Measurements from ENCODE around the gene DEFB129. TPM values are rescaled to one million over a fixed set of nuclear protein-coding genes. Genes with fewer than 3 reads are reported as not detected.
"Not testable (repeated sequence)": the region's sequence is repeated elsewhere in the genome, so short reads cannot be mapped to it uniquely, and the experiment has no call there.

Gene DEFB129
- total RNA-seq, 2 experiments from 2014 or later: not detected

- Mint-ChIP-seq H3K27ac (no peak overlapping the region), H3K4me3 (no peak overlapping the region), H3K27me3 (ENCODE audit: low read depth) (peaks cover 30% of the 10 kb centered on the region), H3K36me3 (ENCODE audit: low read depth) (no peaks in the 10 kb centered on the region), H3K4me1 (ENCODE audit: low read depth) (no peaks in the 10 kb centered on the region), H3K9me3 (ENCODE audit: insufficient read depth) (no peaks in the 10 kb centered on the region)
- DNase-seq (no peak), ATAC-seq (no peak)
- CTCF ChIA-PET: interaction anchor here (1.0 to 1.7 kb wide), 5 partner anchors 10 to 111 kb away, joined by 3 to 11 read pairs (median 5); no protein-coding TSS in a partner anchor
- POLR2A ChIA-PET: no interaction called here
Measured at GRCh38 chr20:219290-220115, 7.6 kb upstream of the DEFB129 start.

GRCh38 chr20:221258-221830 lies 5.7 kb upstream of the DEFB129 start:
- ChIA-PET POLR2A (no interaction called here), CTCF (no interaction called here)
- Mint-ChIP-seq H3K4me3 (no peak overlapping the region), H3K27me3 (ENCODE audit: low read depth) (peaks cover 34% of the 10 kb centered on the region), H3K36me3 (ENCODE audit: low read depth) (no peaks in the 10 kb centered on the region), H3K4me1 (ENCODE audit: low read depth) (peaks cover 6% of the 10 kb centered on the region), H3K27ac (no peak overlapping the region), H3K9me3 (ENCODE audit: insufficient read depth) (no peaks in the 10 kb centered on the region)
- DNase-seq (no peak), ATAC-seq (no peak)

DNA sequence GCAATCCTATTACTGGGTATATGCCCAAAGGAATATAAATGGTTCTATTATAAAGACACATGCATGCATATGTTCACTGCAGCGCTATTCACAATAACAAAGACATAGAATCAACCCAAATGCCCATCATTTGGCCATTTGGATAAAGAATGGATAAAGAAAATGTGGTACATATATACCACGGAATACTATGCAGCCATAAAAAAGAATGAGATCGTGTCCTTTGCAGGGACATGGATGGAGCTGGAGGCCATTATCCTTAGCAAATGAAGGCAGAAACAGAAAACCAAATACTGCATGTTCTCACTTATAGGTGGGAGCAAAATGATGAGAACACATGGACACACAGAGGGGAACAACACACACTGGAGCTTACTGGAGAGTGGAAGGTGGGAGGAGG lies 1.2 kb upstream of the DEFB129 start:
- not testable (repeated sequence) for H3K36me3 Mint-ChIP-seq (ENCODE audit: low read depth)

GRCh38 chr20:227439-228105 lies 514 bp downstream of the DEFB129 start:
- no peaks in the 10 kb centered on the region for H3K36me3 Mint-ChIP-seq (ENCODE audit: low read depth)
- ChIA-PET POLR2A (interaction anchor here (0.6 to 0.7 kb wide), 2 partner anchors 25 to 102 kb away, joined by 3 to 4 read pairs; no protein-coding TSS in a partner anchor), CTCF (interaction anchor here (0.7 to 3.0 kb wide), 8 partner anchors 10 to 418 kb away, joined by 3 to 19 read pairs (median 6); no protein-coding TSS in a partner anchor)
- ATAC-seq (no peak), DNase-seq (no peak)
- no peaks in the 10 kb centered on the region for H3K9me3 Mint-ChIP-seq (ENCODE audit: insufficient read depth)
- no peak overlapping the region for H3K27ac Mint-ChIP-seq
- peaks cover 27% of the 10 kb centered on the region for H3K4me1 Mint-ChIP-seq (ENCODE audit: low read depth)
- no peak overlapping the region for H3K4me3 Mint-ChIP-seq
- peaks cover 16% of the 10 kb centered on the region for H3K27me3 Mint-ChIP-seq (ENCODE audit: low read depth)

More for the DNA sequence above, 1.2 kb upstream of the DEFB129 start:
- CTCF ChIA-PET: interaction anchor here (2.1 to 3.0 kb wide), 2 partner anchors 40 to 103 kb away, joined by 5 to 19 read pairs; no protein-coding TSS in a partner anchor
- ATAC-seq; H3K27ac Mint-ChIP-seq; H3K4me3 Mint-ChIP-seq; DNase-seq; H3K9me3 Mint-ChIP-seq (ENCODE audit: insufficient read depth): not testable (repeated sequence)
- Mint-ChIP-seq H3K4me1 (ENCODE audit: low read depth) (peaks cover 27% of the 10 kb centered on the region), H3K27me3 (ENCODE audit: low read depth) (peaks cover 20% of the 10 kb centered on the region)
- POLR2A ChIA-PET: interaction anchor here (1.1 kb wide), 1 partner anchor 12 kb away, joined by 3 read pairs; no protein-coding TSS in a partner anchor

GRCh38 chr20:235891-236290 lies 8.8 kb downstream of the DEFB129 start:
- no peaks in the 10 kb centered on the region for H3K36me3 Mint-ChIP-seq (ENCODE audit: low read depth)
- peaks cover 15% of the 10 kb centered on the region for H3K4me1 Mint-ChIP-seq (ENCODE audit: low read depth)
- CTCF ChIA-PET: interaction anchor here (0.6 kb wide), 1 partner anchor 31 kb away, joined by 3 read pairs; no protein-coding TSS in a partner anchor
- H3K9me3 Mint-ChIP-seq (ENCODE audit: insufficient read depth): no peaks in the 10 kb centered on the region
- no peak overlapping the region for H3K27ac Mint-ChIP-seq
- POLR2A ChIA-PET: no interaction called here
- H3K27me3 Mint-ChIP-seq (ENCODE audit: low read depth): no peaks in the 10 kb centered on the region
- DNase-seq (no peak), ATAC-seq (no peak)
- H3K4me3 Mint-ChIP-seq: no peak overlapping the region

DNA sequence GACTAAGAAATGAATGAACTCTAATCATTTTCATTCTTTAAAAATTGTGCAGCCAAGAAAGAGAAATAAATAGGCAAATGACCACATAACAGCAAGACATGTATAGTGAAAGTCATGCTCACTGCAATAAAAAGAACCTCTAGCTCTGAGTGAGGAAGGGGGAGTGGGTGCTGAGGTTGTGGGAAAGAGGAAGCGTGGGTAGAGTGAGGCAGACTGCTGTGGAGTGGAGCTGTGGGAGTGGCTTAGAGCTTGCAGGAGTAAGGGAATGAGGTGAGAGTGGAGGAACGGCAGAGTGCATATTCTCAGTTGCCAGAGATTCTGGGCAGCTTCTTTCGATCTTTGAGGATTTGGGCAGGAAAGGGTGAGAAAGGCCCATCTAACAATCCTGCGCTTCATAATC lies 10.4 kb downstream of the DEFB129 start:
- H3K4me1 Mint-ChIP-seq (ENCODE audit: low read depth): peaks cover 15% of the 10 kb centered on the region
- peaks cover 5% of the 10 kb centered on the region for H3K27me3 Mint-ChIP-seq (ENCODE audit: low read depth)
- DNase-seq (no peak), ATAC-seq (peak; percentile 60)
- ChIA-PET POLR2A (interaction anchor here (0.9 kb wide), 2 partner anchors 10 to 11 kb away, joined by 3 to 4 read pairs; no protein-coding TSS in a partner anchor), CTCF (interaction anchor here (0.9 to 5.3 kb wide), 5 partner anchors 10 to 30 kb away, joined by 4 to 46 read pairs (median 6); partner anchors contain the start of gene DEFB129)
- H3K9me3 Mint-ChIP-seq (ENCODE audit: insufficient read depth): no peaks in the 10 kb centered on the region
- peak overlapping the region; percentile 53 for H3K4me3 Mint-ChIP-seq
- peak overlapping the region; percentile 87 for H3K27ac Mint-ChIP-seq
- H3K36me3 Mint-ChIP-seq (ENCODE audit: low read depth): no peaks in the 10 kb centered on the region

GRCh38 chr20:237929-238328 lies 10.9 kb downstream of the DEFB129 start:
- ATAC-seq (peak; percentile 65), DNase-seq (no peak)
- H3K9me3 Mint-ChIP-seq (ENCODE audit: insufficient read depth): no peaks in the 10 kb centered on the region
- peak overlapping the region; percentile 53 for H3K4me3 Mint-ChIP-seq
- H3K36me3 Mint-ChIP-seq (ENCODE audit: low read depth): no peaks in the 10 kb centered on the region
- H3K4me1 Mint-ChIP-seq (ENCODE audit: low read depth): peaks cover 15% of the 10 kb centered on the region
- ChIA-PET CTCF (interaction anchor here (0.9 to 5.3 kb wide), 6 partner anchors 10 to 29 kb away, joined by 3 to 46 read pairs (median 5); partner anchors contain the start of gene DEFB129), POLR2A (interaction anchor here (0.6 to 0.9 kb wide), 3 partner anchors 9 to 284 kb away, joined by 3 to 4 read pairs (median 3); no protein-coding TSS in a partner anchor)
- H3K27me3 Mint-ChIP-seq (ENCODE audit: low read depth): peaks cover 7% of the 10 kb centered on the region
- H3K27ac Mint-ChIP-seq: peak overlapping the region; percentile 87

DNA sequence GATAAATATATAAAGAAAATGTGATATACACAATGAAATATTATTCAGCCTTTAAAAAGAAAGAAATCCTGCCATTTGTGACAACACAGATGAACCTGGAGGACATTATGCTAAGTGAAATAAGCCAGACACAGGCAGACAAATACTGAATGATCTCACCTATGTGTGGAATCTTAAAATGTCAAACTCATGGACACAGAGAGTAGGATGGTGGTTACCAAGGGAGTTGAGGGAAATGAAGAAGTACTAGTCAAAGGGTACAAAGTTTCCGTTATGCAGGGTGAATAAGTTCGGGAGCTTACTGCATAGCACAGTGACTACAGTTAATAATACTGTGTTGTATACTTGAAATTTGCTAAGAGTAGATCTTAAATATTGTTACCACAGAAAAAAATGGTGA lies 15.8 kb downstream of the DEFB129 start:
- ATAC-seq: no peak
- H3K4me3 Mint-ChIP-seq: no peak overlapping the region
- POLR2A ChIA-PET: no interaction called here
- DNase-seq: no peak
- peaks cover 2% of the 10 kb centered on the region for H3K9me3 Mint-ChIP-seq (ENCODE audit: insufficient read depth)
- no peaks in the 10 kb centered on the region for H3K36me3 Mint-ChIP-seq (ENCODE audit: low read depth)
- no peak overlapping the region for H3K27ac Mint-ChIP-seq
- H3K27me3 Mint-ChIP-seq (ENCODE audit: low read depth): peaks cover 15% of the 10 kb centered on the region
- CTCF ChIA-PET: interaction anchor here (2.8 kb wide), 1 partner anchor 23 kb away, joined by 12 read pairs; no protein-coding TSS in a partner anchor
- H3K4me1 Mint-ChIP-seq (ENCODE audit: low read depth): peaks cover 7% of the 10 kb centered on the region

DNA sequence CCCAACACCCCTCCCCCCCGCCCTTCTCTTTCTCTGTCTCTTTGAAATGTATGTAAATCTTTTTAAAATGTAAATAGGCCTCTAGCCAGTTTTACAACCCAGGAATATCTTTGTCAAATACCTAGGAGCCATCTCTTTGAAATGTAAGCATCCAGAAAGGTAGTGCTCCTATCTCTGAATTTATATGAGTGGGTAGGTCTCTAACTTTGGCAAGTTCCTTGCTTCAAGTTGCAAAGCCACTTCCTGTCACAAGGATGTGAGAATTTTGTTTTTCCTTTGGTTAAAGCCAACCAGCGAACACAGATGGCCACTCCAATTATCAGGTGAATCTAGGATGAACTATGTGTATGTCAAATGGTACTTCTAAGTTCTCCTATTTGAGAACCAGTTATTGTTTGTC lies 24.3 kb downstream of the DEFB129 start:
- Mint-ChIP-seq H3K36me3 (ENCODE audit: low read depth) (no peaks in the 10 kb centered on the region), H3K4me3 (no peak overlapping the region), H3K27ac (no peak overlapping the region), H3K9me3 (ENCODE audit: insufficient read depth) (peaks cover 2% of the 10 kb centered on the region), H3K4me1 (ENCODE audit: low read depth) (peaks cover 11% of the 10 kb centered on the region), H3K27me3 (ENCODE audit: low read depth) (peaks cover under 1% of the 10 kb centered on the region)
- ATAC-seq: no peak
- ChIA-PET POLR2A (no interaction called here), CTCF (no interaction called here)
- DNase-seq: no peak

DNA sequence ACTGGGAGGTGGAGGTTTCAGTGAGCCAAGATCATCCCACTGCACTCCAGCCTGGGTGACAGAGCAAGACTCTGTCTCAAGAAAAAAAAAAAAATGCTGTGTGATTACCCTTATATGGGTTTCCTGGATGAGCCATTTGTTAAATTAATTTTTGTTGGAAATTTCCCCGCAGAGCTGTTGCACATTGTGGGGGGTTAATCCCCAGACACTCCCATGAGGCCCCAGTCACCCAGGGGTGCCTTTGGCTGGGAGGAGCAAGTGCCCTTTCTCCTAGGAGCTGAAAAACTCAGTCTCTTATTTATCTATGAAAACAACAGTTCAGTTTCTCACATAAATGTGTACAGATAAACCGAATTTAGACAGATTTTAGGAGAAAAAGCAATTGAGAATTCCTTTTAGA lies 25.7 kb downstream of the DEFB129 start:
- Mint-ChIP-seq H3K4me3 (no peak overlapping the region), H3K4me1 (ENCODE audit: low read depth) (peaks cover 11% of the 10 kb centered on the region), H3K27ac (no peak overlapping the region), H3K27me3 (ENCODE audit: low read depth) (peaks cover 8% of the 10 kb centered on the region), H3K9me3 (ENCODE audit: insufficient read depth) (no peaks in the 10 kb centered on the region), H3K36me3 (ENCODE audit: low read depth) (no peaks in the 10 kb centered on the region)
- ATAC-seq (no peak), DNase-seq (no peak)
- CTCF ChIA-PET: interaction anchor here (1.1 kb wide), 1 partner anchor 14 kb away, joined by 5 read pairs; no protein-coding TSS in a partner anchor
- POLR2A ChIA-PET: no interaction called here

DNA sequence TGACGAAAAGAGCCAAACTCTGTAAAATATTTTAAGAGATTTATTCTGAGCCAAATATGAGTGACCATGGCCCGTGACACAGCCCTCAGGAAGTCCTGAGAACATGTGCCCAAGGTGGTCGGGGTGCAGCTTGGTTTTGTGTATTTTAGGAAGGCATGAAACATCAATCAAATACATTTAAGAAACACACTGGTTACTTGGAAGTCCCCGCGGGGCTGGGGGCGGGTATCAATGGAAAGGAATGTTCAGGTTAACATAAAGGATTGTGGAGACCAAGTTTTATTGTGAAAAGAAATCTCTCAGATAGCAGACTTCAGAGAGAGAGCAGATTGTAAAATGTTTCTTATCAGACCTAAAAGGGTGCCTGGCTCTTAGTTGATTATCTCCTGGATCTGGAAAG lies 26.4 kb downstream of the DEFB129 start:
- CTCF ChIA-PET: interaction anchor here (1.1 kb wide), 1 partner anchor 13 kb away, joined by 5 read pairs; no protein-coding TSS in a partner anchor
- peaks cover 14% of the 10 kb centered on the region for H3K4me1 Mint-ChIP-seq (ENCODE audit: low read depth)
- H3K27me3 Mint-ChIP-seq (ENCODE audit: low read depth); H3K36me3 Mint-ChIP-seq (ENCODE audit: low read depth); ATAC-seq; H3K4me3 Mint-ChIP-seq; DNase-seq; H3K27ac Mint-ChIP-seq; H3K9me3 Mint-ChIP-seq (ENCODE audit: insufficient read depth); POLR2A ChIA-PET: not testable (repeated sequence)

Data from activated CD8-positive, alpha-beta T cell treated with anti-CD3 and anti-CD28 coated beads, Interleukin-2, amount 10 ng/mL, durations not matched to agents 7 days and 5 days (primary cell).